ENCODE data around the gene SLC17A3.

The SLC17A3 gene, protein sequence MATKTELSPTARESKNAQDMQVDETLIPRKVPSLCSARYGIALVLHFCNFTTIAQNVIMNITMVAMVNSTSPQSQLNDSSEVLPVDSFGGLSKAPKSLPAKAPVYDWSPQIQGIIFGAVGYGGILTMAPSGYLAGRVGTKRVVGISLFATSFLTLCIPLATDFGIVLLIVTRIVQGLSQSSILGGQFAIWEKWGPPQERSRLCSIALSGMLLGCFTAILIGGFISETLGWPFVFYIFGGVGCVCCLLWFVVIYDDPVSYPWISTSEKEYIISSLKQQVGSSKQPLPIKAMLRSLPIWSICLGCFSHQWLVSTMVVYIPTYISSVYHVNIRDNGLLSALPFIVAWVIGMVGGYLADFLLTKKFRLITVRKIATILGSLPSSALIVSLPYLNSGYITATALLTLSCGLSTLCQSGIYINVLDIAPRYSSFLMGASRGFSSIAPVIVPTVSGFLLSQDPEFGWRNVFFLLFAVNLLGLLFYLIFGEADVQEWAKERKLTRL

DNA sequence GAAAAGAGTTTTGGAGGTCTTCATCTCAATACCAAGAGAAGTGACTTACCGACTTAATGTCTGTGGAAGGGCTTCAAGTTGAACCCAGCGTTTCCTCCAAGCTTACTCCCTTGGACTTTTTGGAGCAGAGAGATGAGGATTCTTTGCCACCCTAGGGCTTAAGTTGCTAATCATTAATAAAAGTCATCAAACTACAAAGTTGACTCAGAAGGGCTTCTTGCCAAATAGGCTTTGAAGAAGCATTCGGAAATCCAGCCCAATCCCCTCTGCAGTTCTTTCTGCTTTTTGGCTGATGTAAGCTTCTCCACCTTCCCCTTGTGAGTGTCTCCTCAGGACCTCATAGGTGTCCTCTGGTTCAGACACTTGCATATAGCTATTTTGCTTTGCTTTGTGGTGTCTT lies at the start of gene SLC17A3:
Gene SLC17A3 (minus strand): TSS at position 126 of the 400 bp plus-strand sequence. CDS start 5,856 bp downstream, outside the sequence.
- no peaks in the 10 kb centered on the region for H3K9me3 Mint-ChIP-seq
- DNase-seq: no peak
- H3K36me3 Mint-ChIP-seq: peaks cover 2% of the 10 kb centered on the region
- H3K4me3 Mint-ChIP-seq: peak within 1 kb of the TSS; percentile 54
- peak within 1 kb of the TSS; percentile 67 for H3K27ac Mint-ChIP-seq
- CTCF ChIA-PET: interaction anchor here (2.0 kb wide), 1 partner anchor 10 kb away, joined by 4 read pairs; no protein-coding TSS in a partner anchor
- H3K27me3 Mint-ChIP-seq: peaks cover 16% of the 10 kb centered on the region
- peaks cover 46% of the 10 kb centered on the region for H3K4me1 Mint-ChIP-seq

DNA sequence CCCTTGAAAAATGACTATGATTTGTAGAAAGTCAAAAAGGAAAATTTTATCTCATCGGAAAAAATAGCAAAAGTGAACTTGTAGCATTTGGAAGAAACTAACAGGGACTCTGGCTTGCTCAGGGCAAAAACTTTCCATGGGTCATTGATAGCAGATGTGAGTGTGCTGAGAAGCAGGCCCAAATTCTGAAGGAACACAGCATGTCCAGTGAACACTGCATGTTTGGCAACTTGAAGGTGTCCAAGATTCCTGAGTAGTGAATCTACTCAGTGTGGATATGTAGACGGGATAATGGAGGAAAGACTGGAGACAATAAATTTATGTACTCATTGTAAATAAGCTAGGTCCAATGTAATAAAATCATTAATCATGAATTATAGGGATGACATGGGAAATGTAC lies 48.3 kb upstream of the SLC17A3 start:
- H3K9me3 Mint-ChIP-seq: no peaks in the 10 kb centered on the region
- no peak overlapping the region for H3K27ac Mint-ChIP-seq
- no peaks in the 10 kb centered on the region for H3K4me1 Mint-ChIP-seq
- no peak overlapping the region for H3K4me3 Mint-ChIP-seq
- no peak for DNase-seq
- CTCF ChIA-PET: no interaction called here
- no peaks in the 10 kb centered on the region for H3K27me3 Mint-ChIP-seq
- no peaks in the 10 kb centered on the region for H3K36me3 Mint-ChIP-seq

DNA sequence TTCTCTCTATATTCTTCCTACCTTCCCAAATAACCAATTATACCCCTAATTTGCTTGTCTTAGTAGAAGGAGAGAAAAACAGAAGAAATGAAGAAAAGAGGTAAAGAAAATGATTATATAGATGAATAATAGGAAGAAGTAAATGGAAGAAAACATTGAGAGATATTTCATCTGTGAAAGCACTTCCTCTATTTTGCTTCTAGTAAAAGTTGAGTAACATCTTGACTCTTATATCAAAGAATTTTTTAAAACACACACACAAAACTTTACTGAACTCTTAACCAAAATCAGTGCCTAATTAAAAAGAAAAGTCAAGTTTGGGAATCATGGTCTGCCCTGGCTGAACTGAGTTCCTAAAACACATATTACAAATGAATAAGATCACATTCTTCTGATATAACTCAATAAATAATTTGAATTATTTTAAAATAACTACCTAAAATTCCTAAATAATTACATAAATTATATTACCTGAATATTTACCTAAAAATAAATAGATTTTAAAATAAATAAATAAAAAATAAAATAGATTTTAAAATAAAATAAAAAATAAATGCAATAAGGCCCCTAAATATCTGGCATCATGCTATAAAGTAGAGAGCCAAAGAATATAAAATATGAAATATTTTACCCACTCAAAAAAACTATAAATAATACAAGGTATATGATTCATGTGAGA lies 47.6 kb upstream of the SLC17A3 start:
- CTCF ChIA-PET: no interaction called here
- H3K27me3 Mint-ChIP-seq: no peaks in the 10 kb centered on the region

DNA sequence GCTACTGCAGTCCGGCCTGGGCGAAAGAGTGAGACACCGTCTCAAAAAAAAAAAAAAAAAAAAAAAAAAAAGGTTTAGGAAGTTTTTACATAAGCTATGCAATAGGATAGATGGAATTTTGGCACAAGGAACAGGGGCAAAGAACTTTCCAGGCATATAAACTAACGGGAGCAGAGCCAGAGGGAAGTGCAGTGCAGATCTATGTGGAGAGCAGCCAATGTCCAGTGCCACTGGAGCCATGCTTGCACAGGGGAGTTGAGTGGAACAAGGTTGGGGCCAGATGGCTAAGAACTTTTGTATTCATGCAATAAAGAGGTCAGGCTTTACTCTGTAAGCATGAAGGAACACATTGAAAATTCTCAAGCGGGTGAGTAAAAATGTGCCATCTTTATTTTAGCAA lies 45.6 kb upstream of the SLC17A3 start:
- CTCF ChIA-PET: interaction anchor here (1.1 to 1.4 kb wide), 2 partner anchors 131 to 201 kb away, joined by 3 read pairs; no protein-coding TSS in a partner anchor
- Mint-ChIP-seq H3K27me3 (no peaks in the 10 kb centered on the region), H3K9me3 (no peaks in the 10 kb centered on the region), H3K4me1 (no peaks in the 10 kb centered on the region), H3K36me3 (no peaks in the 10 kb centered on the region), H3K4me3 (no peak overlapping the region), H3K27ac (no peak overlapping the region)
- no peak for DNase-seq

More for the DNA sequence above, 47.6 kb upstream of the SLC17A3 start:
- H3K36me3 Mint-ChIP-seq: no peaks in the 10 kb centered on the region
- no peak overlapping the region for H3K27ac Mint-ChIP-seq
- H3K4me1 Mint-ChIP-seq: no peaks in the 10 kb centered on the region
- DNase-seq: no peak
- H3K9me3 Mint-ChIP-seq: no peaks in the 10 kb centered on the region
- no peak overlapping the region for H3K4me3 Mint-ChIP-seq

DNA sequence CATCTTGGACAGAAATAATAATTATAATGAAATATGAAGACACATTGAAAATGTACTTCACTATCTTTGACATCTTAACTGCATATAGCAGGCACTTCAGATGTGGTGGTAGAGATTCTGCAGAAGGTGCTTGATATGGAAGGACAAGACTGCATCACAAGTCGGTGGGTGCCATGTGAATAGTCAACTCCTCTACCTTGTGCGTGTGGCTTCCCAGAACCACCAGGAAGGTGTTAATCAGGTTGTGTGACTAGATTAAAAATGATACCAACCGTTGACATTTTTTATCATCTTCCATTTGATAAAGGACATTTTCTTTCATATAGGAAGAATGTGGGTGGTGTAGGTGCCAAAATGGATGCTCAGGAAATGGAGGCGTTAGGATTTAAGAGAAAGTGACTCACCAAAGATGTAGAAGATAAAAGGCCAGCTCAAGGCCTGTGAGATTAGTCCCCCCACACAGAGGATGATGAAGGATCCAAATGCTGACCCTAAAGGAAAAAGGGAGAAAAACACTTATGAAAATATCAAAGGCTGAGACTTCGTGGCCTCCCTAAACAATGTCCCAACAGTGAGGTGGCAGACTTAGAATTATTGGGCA lies 44.1 kb upstream of the SLC17A3 start:
- Mint-ChIP-seq H3K27ac (no peak overlapping the region), H3K4me3 (no peak overlapping the region), H3K4me1 (no peaks in the 10 kb centered on the region), H3K9me3 (no peaks in the 10 kb centered on the region), H3K36me3 (no peaks in the 10 kb centered on the region), H3K27me3 (no peaks in the 10 kb centered on the region)
- no peak for DNase-seq
- CTCF ChIA-PET: no interaction called here

DNA sequence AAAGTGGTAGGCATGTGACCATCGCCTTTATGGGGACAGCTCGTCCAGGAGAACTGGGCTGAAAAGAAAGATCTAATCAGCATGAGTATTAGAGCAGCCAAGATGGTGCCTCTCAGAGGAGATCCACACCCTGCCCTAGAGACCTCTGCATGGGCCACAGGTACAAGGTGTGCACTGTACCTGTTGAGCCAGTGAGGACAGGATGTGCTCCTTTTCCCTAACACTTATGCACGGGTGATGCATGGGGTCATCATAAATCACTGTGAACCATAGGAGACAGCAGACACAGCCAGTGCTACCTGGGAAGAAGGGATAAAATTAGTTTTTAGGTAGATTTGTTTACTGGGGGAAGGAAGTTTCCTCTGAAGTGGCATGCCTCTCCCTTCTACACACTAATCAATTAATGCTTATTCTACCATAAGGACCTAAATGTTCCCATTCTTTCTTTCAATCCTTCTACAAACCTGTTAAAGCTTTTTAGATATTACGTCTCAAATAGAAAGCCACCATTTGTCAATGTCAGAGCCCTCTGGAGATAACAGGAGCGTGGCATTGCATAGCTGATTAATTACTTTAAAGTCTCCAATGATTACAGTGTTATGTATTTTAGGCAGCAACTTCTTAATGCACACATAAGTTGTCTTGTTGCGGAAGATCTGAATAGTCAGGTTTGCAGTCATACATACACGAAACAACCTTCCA lies 42.9 kb upstream of the SLC17A3 start:
- Mint-ChIP-seq H3K27me3 (no peaks in the 10 kb centered on the region), H3K27ac (no peak overlapping the region), H3K9me3 (no peaks in the 10 kb centered on the region), H3K36me3 (no peaks in the 10 kb centered on the region), H3K4me1 (no peaks in the 10 kb centered on the region), H3K4me3 (no peak overlapping the region)
- CTCF ChIA-PET: no interaction called here
- DNase-seq: no peak

DNA sequence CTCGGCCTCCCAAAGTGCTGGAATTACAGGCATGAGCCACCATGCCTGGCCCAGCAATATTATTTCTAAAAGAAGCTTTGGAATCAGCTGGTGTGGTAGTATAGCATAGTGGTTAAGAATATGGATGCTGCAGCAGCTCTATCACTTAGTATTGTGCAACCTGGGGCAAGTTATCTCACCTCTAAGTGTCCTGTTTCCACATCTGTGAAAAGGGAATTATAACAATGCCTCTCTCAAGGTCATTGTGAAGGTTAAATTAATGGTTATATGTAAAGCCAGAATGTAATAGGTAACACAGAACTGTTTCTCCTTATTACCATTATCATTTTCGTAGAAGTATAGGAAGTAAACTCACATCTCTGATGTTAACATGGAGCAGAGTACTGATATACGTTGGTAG lies 42.3 kb upstream of the SLC17A3 start:
- H3K9me3 Mint-ChIP-seq: no peaks in the 10 kb centered on the region
- no peaks in the 10 kb centered on the region for H3K4me1 Mint-ChIP-seq
- no peak overlapping the region for H3K27ac Mint-ChIP-seq
- no peaks in the 10 kb centered on the region for H3K36me3 Mint-ChIP-seq
- H3K27me3 Mint-ChIP-seq: no peaks in the 10 kb centered on the region
- CTCF ChIA-PET: no interaction called here
- H3K4me3 Mint-ChIP-seq: no peak overlapping the region
- no peak for DNase-seq

DNA sequence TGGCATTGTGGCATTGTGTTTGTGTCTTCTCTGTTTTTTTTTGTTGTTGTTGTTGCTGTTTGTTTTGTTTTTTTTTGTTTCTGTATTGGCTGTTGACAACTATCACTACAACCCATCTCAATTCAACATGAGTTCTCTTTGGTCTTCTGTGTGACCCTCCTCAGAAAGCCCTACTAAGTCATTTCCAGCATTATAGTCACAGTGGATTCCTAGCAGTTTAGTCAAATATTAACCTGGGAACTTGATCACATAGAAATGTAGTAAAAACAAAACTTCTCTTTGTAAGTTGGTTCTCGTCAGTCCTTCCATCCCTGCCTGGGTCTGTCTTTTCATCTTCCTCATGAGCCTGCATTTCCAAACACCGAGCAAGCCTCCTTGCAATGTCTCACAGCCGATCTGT lies 39.7 kb upstream of the SLC17A3 start:
- H3K27ac Mint-ChIP-seq: no peak overlapping the region
- CTCF ChIA-PET: no interaction called here

DNA sequence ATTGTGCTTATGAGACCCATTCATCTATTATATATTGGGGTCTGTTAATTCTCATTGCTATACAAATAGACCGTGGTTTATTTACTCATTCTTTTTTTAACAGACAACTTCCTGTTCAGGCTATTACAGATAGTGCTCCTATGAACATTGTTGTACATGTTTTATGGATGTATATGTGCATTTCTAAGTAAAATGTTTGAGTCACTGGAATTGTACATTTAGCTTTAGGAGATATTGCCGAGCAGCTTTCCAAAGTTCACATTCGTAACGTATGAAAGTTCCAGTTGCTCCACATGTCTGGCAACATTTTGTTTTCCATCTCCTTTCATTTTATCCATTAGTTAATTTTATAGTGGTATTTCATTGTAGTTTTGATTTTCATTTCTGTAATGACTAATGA lies 37.3 kb upstream of the SLC17A3 start:
- peaks cover 3% of the 10 kb centered on the region for H3K27me3 Mint-ChIP-seq
- no peaks in the 10 kb centered on the region for H3K9me3 Mint-ChIP-seq
- no peaks in the 10 kb centered on the region for H3K36me3 Mint-ChIP-seq
- DNase-seq: no peak
- no peak overlapping the region for H3K4me3 Mint-ChIP-seq
- H3K27ac Mint-ChIP-seq: no peak overlapping the region
- H3K4me1 Mint-ChIP-seq: no peaks in the 10 kb centered on the region
- CTCF ChIA-PET: interaction anchor here (0.6 kb wide), 1 partner anchor 122 kb away, joined by 5 read pairs; no protein-coding TSS in a partner anchor

More for the DNA sequence above, 39.7 kb upstream of the SLC17A3 start:
- Mint-ChIP-seq H3K9me3 (no peaks in the 10 kb centered on the region), H3K4me1 (no peaks in the 10 kb centered on the region), H3K36me3 (no peaks in the 10 kb centered on the region), H3K27me3 (peaks cover 3% of the 10 kb centered on the region), H3K4me3 (no peak overlapping the region)
- DNase-seq: no peak

DNA sequence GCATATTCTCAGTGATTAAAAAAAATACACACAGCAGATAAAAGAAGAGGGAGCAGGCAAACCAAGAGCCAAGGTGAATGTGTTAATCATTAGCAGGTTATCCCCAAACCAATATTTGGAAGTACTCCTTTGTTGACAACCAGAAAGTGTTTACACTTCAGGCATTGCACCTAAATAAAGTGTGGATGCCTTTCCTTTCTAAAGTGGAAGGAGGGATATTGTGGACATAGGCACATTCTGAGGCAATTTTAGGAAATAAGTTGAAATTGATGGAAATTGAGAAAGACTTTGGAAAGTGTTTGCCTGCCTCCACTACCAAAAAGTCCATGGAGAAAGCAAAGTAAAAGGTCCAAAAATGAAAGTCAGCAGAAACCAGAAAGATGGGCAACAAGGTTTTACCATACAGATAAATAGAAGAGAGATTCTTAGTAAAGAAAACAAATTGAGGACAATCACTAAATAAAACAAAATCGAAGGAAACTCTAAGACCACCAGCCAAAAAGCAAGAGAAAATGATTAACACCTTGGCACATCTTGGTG lies 33.5 kb upstream of the SLC17A3 start:
- H3K4me1 Mint-ChIP-seq: peaks cover 2% of the 10 kb centered on the region

DNA sequence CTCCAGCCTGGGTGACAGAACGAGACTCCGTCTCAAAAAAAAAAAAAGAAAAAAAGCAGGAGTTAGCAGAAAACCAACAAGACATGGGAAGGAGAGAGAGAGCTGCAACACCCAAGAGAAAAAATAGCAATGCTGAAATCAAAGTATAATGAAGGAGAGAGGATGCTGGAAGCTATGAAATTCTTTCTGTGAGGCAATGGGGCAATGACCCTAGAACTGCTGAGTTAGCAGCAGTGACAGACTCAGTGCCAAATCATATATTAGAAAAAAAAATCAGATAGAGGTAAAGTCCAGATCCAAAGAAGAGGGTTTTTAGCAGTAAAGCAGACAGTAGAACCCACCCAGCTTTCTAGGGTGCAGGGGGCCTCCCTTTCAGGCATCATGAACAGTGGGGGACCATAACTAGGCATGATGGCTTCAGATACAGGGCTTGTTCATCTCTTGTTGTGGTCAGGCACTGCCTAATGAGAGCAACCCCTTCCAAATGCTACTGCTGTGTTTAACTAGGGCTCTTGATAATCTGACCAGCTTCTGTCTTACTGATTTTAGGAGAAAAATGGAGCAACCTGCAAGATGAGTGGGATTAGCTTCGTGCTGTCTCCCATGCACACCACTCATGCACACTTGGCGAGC lies 29.5 kb upstream of the SLC17A3 start:
- Mint-ChIP-seq H3K27me3 (peaks cover 6% of the 10 kb centered on the region), H3K4me3 (no peak overlapping the region), H3K9me3 (no peaks in the 10 kb centered on the region), H3K36me3 (no peaks in the 10 kb centered on the region), H3K27ac (no peak overlapping the region), H3K4me1 (peaks cover 2% of the 10 kb centered on the region)
- CTCF ChIA-PET: no interaction called here
- DNase-seq: no peak

More for the DNA sequence above, 33.5 kb upstream of the SLC17A3 start:
- CTCF ChIA-PET: no interaction called here
- Mint-ChIP-seq H3K36me3 (no peaks in the 10 kb centered on the region), H3K9me3 (no peaks in the 10 kb centered on the region), H3K27ac (no peak overlapping the region), H3K27me3 (peaks cover 7% of the 10 kb centered on the region), H3K4me3 (no peak overlapping the region)
- no peak for DNase-seq

DNA sequence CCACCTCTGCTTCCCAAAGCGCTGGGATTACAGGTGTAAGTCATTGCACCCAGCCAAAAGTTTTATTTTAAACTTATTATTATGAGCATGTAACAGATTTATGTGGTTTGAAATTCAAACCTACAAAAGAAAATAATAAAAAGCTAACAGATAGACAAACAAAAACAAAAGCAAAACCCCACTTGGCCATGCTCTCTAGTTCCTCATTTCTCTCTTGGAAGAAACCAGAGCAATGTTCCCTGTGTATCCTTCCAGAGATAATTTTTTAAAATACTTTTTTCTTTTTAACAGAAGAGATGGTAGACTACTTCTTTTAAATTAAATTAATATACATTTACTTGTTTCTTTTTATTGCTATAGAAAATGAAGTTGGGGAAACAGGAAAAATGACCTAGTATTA lies 28.0 kb upstream of the SLC17A3 start:
- no peak overlapping the region for H3K27ac Mint-ChIP-seq
- CTCF ChIA-PET: interaction anchor here (1.0 kb wide), 1 partner anchor 90 kb away, joined by 3 read pairs; no protein-coding TSS in a partner anchor
- peaks cover 2% of the 10 kb centered on the region for H3K4me1 Mint-ChIP-seq
- H3K27me3 Mint-ChIP-seq: peaks cover 6% of the 10 kb centered on the region
- H3K36me3 Mint-ChIP-seq: no peaks in the 10 kb centered on the region
- H3K9me3 Mint-ChIP-seq: no peaks in the 10 kb centered on the region
- no peak overlapping the region for H3K4me3 Mint-ChIP-seq
- DNase-seq: no peak

DNA sequence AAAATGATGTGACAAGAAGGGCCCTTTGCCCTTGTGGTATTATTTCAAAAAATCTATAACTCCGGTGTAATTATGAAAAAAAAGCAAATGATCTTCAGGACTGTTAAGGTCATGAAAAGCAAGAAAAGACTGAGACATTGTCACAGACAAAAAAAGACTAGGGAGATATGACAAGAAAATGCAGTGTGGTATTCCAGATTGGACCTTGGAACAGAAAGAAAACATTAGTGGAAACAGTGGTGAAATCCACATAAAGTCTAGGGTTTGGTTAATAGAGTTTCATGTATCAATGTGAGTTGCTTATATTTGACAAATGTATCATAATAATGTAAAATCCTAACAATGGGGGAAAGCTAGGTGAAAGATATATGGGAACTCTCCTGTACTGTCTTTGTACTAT lies 26.8 kb upstream of the SLC17A3 start:
- Mint-ChIP-seq H3K9me3 (no peaks in the 10 kb centered on the region), H3K27me3 (peaks cover 6% of the 10 kb centered on the region), H3K27ac (no peak overlapping the region), H3K4me1 (peaks cover 2% of the 10 kb centered on the region), H3K36me3 (no peaks in the 10 kb centered on the region), H3K4me3 (no peak overlapping the region)
- no peak for DNase-seq
- CTCF ChIA-PET: interaction anchor here (0.7 kb wide), 1 partner anchor 33 kb away, joined by 3 read pairs; no protein-coding TSS in a partner anchor

All from activated naive CD4-positive, alpha-beta T cell treated with anti-CD3 and anti-CD28 coated beads, Interleukin-2, amount 10 ng/mL, durations not matched to agents 7 days and 5 days (primary cell).